IgD-negative memory B cell (primary cell): ENCODE measurements around the gene SYT5. TPM values are rescaled to one million over a fixed set of nuclear protein-coding genes. Genes with fewer than 3 reads are reported as not detected.
"Not testable (repeated sequence)": the region's sequence is repeated elsewhere in the genome, so short reads cannot be mapped to it uniquely, and the experiment has no call there.

Source experiments
- H3K27ac Mint-ChIP-seq, 3 donors: one replicate each; pipeline ENCODE4 v1.8.0; 2020 to 2022; ENCODE audit warnings: mild to moderate bottlenecking in 3 of 3, mixed read lengths in 3 of 3, moderate library complexity in 1 of 3
- H3K27me3 Mint-ChIP-seq: one replicate; pipeline ENCODE4 v1.8.0; 2021; ENCODE audit warnings: mixed read lengths
- H3K36me3 Mint-ChIP-seq: one replicate; pipeline ENCODE4 v1.8.0; 2020; ENCODE audit warnings: mild to moderate bottlenecking, mixed read lengths
- H3K4me1 Mint-ChIP-seq, 3 donors: one replicate each; pipeline ENCODE4 v1.8.0; 2020 to 2022; ENCODE audit warnings: mixed read lengths in 3 of 3, mild to moderate bottlenecking in 1 of 3
- H3K4me3 Mint-ChIP-seq, 4 donors: one replicate each; pipeline ENCODE4 v1.8.0; 2020 to 2022; ENCODE audit warnings: mild to moderate bottlenecking in 4 of 4, mixed read lengths in 4 of 4, moderate library complexity in 3 of 4
- H3K9me3 Mint-ChIP-seq, 3 donors: one replicate each; pipeline ENCODE4 v1.8.0; 2020 to 2021; ENCODE audit warnings: mixed read lengths in 3 of 3, mild to moderate bottlenecking in 1 of 3
- polyA plus RNA-seq: library from polyadenylated mRNA; unstranded; fragments of 300-500 nt; fragmentation: Illumina TruSeq; gene quantifications from one replicate; pipeline ENCODE4 v1.2.3, GENCODE V29; 2021

Gene SYT5
- polyA plus RNA-seq, 1 donor from 2014 or later, result 0.43 TPM

GRCh38 chr19:55169136-55169535, 11.0 kb downstream of the SYT5 start:
- H3K36me3 Mint-ChIP-seq, result no peaks in the 10 kb centered on the region
- H3K27me3 Mint-ChIP-seq, result peaks cover 55% of the 10 kb centered on the region
- peaks cover 0 to 10% (median 8%) of the 10 kb centered on the region in 3 donors for H3K4me1 Mint-ChIP-seq

GRCh38 chr19:55166530-55167268, 13.4 kb downstream of the SYT5 start, which contains the start of gene DNAAF3:
Gene DNAAF3, minus strand, starts transcription at chr19:55166613. Its CDS starts 200 bp downstream, at chr19:55166413.
- H3K4me3 Mint-ChIP-seq, result peak within 1 kb of the TSS in 3 of 4 donors; percentile 25 to 76 (median 69)
- H3K4me1 Mint-ChIP-seq, result peaks cover 0 to 8% (median 8%) of the 10 kb centered on the region in 3 donors
- H3K36me3 Mint-ChIP-seq, result no peaks in the 10 kb centered on the region
- H3K27ac Mint-ChIP-seq, result peak within 1 kb of the TSS; percentile 25 to 85 (median 64)
- H3K27me3 Mint-ChIP-seq, result peaks cover 49% of the 10 kb centered on the region
- peaks cover 3 to 4% (median 3%) of the 10 kb centered on the region in 3 donors for H3K9me3 Mint-ChIP-seq

More at GRCh38 chr19:55169136-55169535, 11.0 kb downstream of the SYT5 start:
- H3K27ac Mint-ChIP-seq, result no peak overlapping the region
- H3K9me3 Mint-ChIP-seq, result peaks cover 3 to 4% (median 3%) of the 10 kb centered on the region in 3 donors
- no peak overlapping the region for H3K4me3 Mint-ChIP-seq

GRCh38 chr19:55165952-55166529, 14.0 kb downstream of the SYT5 start:
- H3K9me3 Mint-ChIP-seq, result peaks cover 3 to 4% (median 3%) of the 10 kb centered on the region in 3 donors
- peaks cover 45% of the 10 kb centered on the region for H3K27me3 Mint-ChIP-seq
- no peaks in the 10 kb centered on the region for H3K36me3 Mint-ChIP-seq
- H3K27ac Mint-ChIP-seq, result peak overlapping the region in 2 of 3 donors; percentile 23 to 85
- H3K4me1 Mint-ChIP-seq, result peaks cover 0 to 8% (median 8%) of the 10 kb centered on the region in 3 donors
- peak overlapping the region in 3 of 4 donors; percentile 21 to 76 (median 69) for H3K4me3 Mint-ChIP-seq

GRCh38 chr19:55161571-55162322, 18.3 kb downstream of the SYT5 start:
- no peak overlapping the region for H3K4me3 Mint-ChIP-seq
- H3K27ac Mint-ChIP-seq, result no peak overlapping the region
- H3K36me3 Mint-ChIP-seq, result no peaks in the 10 kb centered on the region
- H3K4me1 Mint-ChIP-seq, result peaks cover 0 to 4% (median 3%) of the 10 kb centered on the region in 3 donors
- peaks cover 48% of the 10 kb centered on the region for H3K27me3 Mint-ChIP-seq
- peaks cover under 1 to 4% (median 2%) of the 10 kb centered on the region in 3 donors for H3K9me3 Mint-ChIP-seq

GRCh38 chr19:55160986-55161365, 19.1 kb downstream of the SYT5 start:
- no peak overlapping the region for H3K27ac Mint-ChIP-seq
- peaks cover 0 to 1% (median 0%) of the 10 kb centered on the region in 3 donors for H3K4me1 Mint-ChIP-seq
- H3K4me3 Mint-ChIP-seq, result no peak overlapping the region
- H3K27me3 Mint-ChIP-seq, result peaks cover 49% of the 10 kb centered on the region
- H3K9me3 Mint-ChIP-seq, result peaks cover 0 to 3% (median 0%) of the 10 kb centered on the region in 3 donors
- no peaks in the 10 kb centered on the region for H3K36me3 Mint-ChIP-seq

GRCh38 chr19:55160128-55160985, 19.7 kb downstream of the SYT5 start:
- peaks cover 46% of the 10 kb centered on the region for H3K27me3 Mint-ChIP-seq
- peaks cover 0 to 1% (median 0%) of the 10 kb centered on the region in 3 donors for H3K4me1 Mint-ChIP-seq

GRCh38 chr19:55158848-55159749, 21.0 kb downstream of the SYT5 start:
- Mint-ChIP-seq H3K27ac (no peak overlapping the region), H3K4me3 (no peak overlapping the region), H3K27me3 (peaks cover 47% of the 10 kb centered on the region)

More at GRCh38 chr19:55160128-55160985, 19.7 kb downstream of the SYT5 start:
- Mint-ChIP-seq H3K27ac (peak overlapping the region in 1 of 3 donors; percentile 71), H3K9me3 (peaks cover 0 to 3% (median 0%) of the 10 kb centered on the region in 3 donors), H3K4me3 (peak overlapping the region in 1 of 4 donors; percentile 41), H3K36me3 (no peaks in the 10 kb centered on the region)

DNA sequence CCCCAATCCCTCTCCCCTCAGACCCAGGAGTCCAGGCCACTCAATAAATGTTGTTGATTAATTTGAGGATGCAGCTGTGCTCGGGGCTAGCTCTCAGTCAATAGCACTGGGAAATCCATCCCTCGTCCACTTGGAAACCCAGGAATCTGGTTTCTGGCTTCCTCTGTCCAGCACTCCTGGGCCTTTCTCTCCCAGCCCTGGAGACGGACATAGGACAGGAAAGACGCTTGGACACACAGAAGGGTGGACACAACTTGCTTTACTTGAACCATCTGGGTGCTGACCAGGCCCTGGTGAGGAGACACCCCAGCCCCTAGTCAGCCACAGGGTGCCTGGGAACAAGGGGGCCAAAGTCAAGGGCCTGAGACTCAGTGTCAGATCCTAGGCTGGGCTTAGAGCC, 21.7 kb downstream of the SYT5 start:
- Mint-ChIP-seq H3K4me1 (peaks cover 0 to 12% (median 6%) of the 10 kb centered on the region in 3 donors), H3K36me3 (peaks cover 6% of the 10 kb centered on the region), H3K27ac (no peak overlapping the region), H3K4me3 (no peak overlapping the region), H3K27me3 (peaks cover 44% of the 10 kb centered on the region), H3K9me3 (peaks cover 0 to 8% (median 0%) of the 10 kb centered on the region in 3 donors)

More at GRCh38 chr19:55158848-55159749, 21.0 kb downstream of the SYT5 start:
- Mint-ChIP-seq H3K9me3 (peaks cover 0 to 7% (median 0%) of the 10 kb centered on the region in 3 donors), H3K36me3 (peaks cover 6% of the 10 kb centered on the region), H3K4me1 (peaks cover 0 to 8% (median 2%) of the 10 kb centered on the region in 3 donors)

DNA sequence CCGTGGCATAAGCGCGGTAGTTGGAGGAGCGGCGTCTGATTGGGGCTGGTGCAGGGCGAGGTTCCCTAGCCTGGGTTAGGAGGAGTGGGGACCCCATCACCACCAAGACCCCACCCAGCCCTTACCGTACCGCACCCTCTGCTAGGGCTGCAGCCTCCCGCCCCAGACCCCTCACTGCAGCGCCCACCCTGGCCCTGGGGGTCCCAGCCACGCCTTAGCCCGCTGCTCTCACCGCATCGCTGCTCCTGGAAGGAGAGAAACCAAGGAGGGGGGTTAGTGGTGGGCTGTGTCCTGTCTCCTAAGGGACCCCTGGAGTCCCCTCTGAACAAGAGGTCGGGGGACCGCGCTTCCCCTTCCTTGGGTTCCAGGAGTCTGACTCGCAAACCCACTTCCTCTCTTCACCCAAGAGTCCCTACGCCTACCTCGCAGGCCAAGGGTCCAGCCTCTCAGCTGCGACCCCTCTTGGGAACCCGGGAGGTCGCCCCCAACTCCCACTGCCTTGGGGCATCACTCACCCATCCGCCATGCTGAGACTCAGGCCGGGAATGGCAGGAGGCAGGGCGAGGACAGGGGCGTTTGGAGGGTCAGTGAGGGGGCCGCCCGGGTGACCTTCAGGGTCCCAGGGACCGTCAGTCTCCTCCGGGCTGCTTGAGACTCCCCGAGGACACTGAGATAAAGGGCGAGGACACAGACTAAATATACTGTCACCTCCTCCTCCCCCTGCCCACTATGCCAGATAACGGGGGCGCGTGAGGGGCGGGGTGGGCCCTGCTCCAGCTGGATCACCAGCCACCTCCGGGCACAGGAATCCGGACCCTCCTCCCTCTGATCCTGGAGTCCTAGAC, 22.8 kb downstream of the SYT5 start, which contains the start of gene TNNI3:
TNNI3 (minus strand) TSS at position 669 of the 845 bp plus-strand sequence; CDS start at position 526, 143 bp downstream.
- H3K27me3 Mint-ChIP-seq, result peaks cover 40% of the 10 kb centered on the region
- H3K27ac Mint-ChIP-seq, result no peak within 1 kb of the TSS
- H3K4me1 Mint-ChIP-seq, result peaks cover 0 to 13% (median 7%) of the 10 kb centered on the region in 3 donors
- peaks cover 6% of the 10 kb centered on the region for H3K36me3 Mint-ChIP-seq
- peaks cover 0 to 8% (median 0%) of the 10 kb centered on the region in 3 donors for H3K9me3 Mint-ChIP-seq
- H3K4me3 Mint-ChIP-seq, result peak within 1 kb of the TSS in 1 of 4 donors; percentile 21

- Mint-ChIP-seq H3K4me3 (peak overlapping the region in 1 of 4 donors; percentile 21), H3K36me3 (peaks cover 6% of the 10 kb centered on the region), H3K27ac (no peak overlapping the region), H3K27me3 (peaks cover 38% of the 10 kb centered on the region), H3K9me3 (peaks cover 0 to 14% (median 0%) of the 10 kb centered on the region in 3 donors), H3K4me1 (peaks cover 0 to 18% (median 11%) of the 10 kb centered on the region in 3 donors)
These were observed 23.7 kb downstream of the SYT5 start for GRCh38 chr19:55156202-55157063.

GRCh38 chr19:55155784-55156183, 24.3 kb downstream of the SYT5 start:
- not testable (repeated sequence) for H3K36me3 Mint-ChIP-seq, H3K27ac Mint-ChIP-seq
- Mint-ChIP-seq H3K4me1 (peaks cover 0 to 18% (median 11%) of the 10 kb centered on the region in 3 donors), H3K27me3 (peaks cover 38% of the 10 kb centered on the region), H3K9me3 (peaks cover 0 to 16% (median 0%) of the 10 kb centered on the region in 3 donors), H3K4me3 (peak overlapping the region in 1 of 4 donors; percentile 65)
